Cerebellar cortex (tissue), 1 donor: ENCODE measurements around the gene RPL34.
"Not testable (repeated sequence)": the region's sequence is repeated elsewhere in the genome, so short reads cannot be mapped to it uniquely, and the experiment has no call there.

Experiments used
- DNase-seq: peaks from one replicate; pipeline ENCODE4 v3.0.0-alpha.2; 2015; ENCODE audit warnings: low spot score

Gene RPL34

GRCh38 chr4:108620101-108620932 is at the start of gene RPL34:
Gene RPL34, plus strand, starts transcription at chr4:108620576. Its CDS starts 1,384 bp downstream, at chr4:108621960.
- peak; percentile 99 for DNase-seq

GRCh38 chr4:108570993-108571569 is 49.3 kb upstream of the RPL34 start:
- no peak for DNase-seq

GRCh38 chr4:108574402-108574801 is 46.0 kb upstream of the RPL34 start:
- no peak for DNase-seq

GRCh38 chr4:108581083-108581482 is 39.3 kb upstream of the RPL34 start:
- DNase-seq: no peak

- no peak for DNase-seq
These were observed 33.6 kb upstream of the RPL34 start for GRCh38 chr4:108586778-108587177.

- no peak for DNase-seq
These were observed 31.5 kb upstream of the RPL34 start for GRCh38 chr4:108588878-108589277.

GRCh38 chr4:108589961-108590360 is 30.4 kb upstream of the RPL34 start:
- no peak for DNase-seq

GRCh38 chr4:108590776-108591175 is 29.6 kb upstream of the RPL34 start:
- no peak for DNase-seq

- no peak for DNase-seq
These were observed 27.7 kb upstream of the RPL34 start for GRCh38 chr4:108592674-108592986.

GRCh38 chr4:108594296-108594695 is 26.1 kb upstream of the RPL34 start:
- DNase-seq: not testable (repeated sequence)

- DNase-seq: no peak
These were observed 24.0 kb upstream of the RPL34 start for GRCh38 chr4:108596344-108596743.

- DNase-seq: no peak
These were observed 19.3 kb upstream of the RPL34 start for GRCh38 chr4:108601106-108601505.

- no peak for DNase-seq
These were observed 18.8 kb upstream of the RPL34 start for GRCh38 chr4:108601532-108601931.

- DNase-seq: no peak
These were observed 18.2 kb upstream of the RPL34 start for GRCh38 chr4:108602163-108602562.

GRCh38 chr4:108607079-108607815 is 13.1 kb upstream of the RPL34 start:
- DNase-seq: no peak

- no peak for DNase-seq
These were observed 9.0 kb upstream of the RPL34 start for GRCh38 chr4:108611365-108611764.

- DNase-seq: no peak
These were observed 8.0 kb upstream of the RPL34 start for GRCh38 chr4:108612365-108612764.

GRCh38 chr4:108619372-108620100 is 840 bp upstream of the RPL34 start:
- no peak for DNase-seq

GRCh38 chr4:108620933-108621905 is 843 bp downstream of the RPL34 start:
- no peak for DNase-seq

- no peak for DNase-seq
These were observed 1.6 kb downstream of the RPL34 start for GRCh38 chr4:108622022-108622421.

GRCh38 chr4:108622828-108623227 is 2.5 kb downstream of the RPL34 start:
- no peak for DNase-seq
